PC-9 (cell line): ENCODE measurements around the gene GRB7. TPM values are rescaled to one million over a fixed set of nuclear protein-coding genes. Genes with fewer than 3 reads are reported as not detected.
A peak's percentile ranks its signal among the peaks of the same experiment; 100 is the strongest.

ENCODE experiments used
- Bru-seq: library from RNA; stranded (reverse); fragments of 400-500 nt; gene quantifications from one replicate; lab custom pipeline; 2021; lab: Mats Ljungman, UMichigan
- BruChase-seq, 2 experiments: library from RNA; stranded (reverse); fragments of 400-500 nt; gene quantifications; one replicate each; lab custom pipeline; 2021; lab: Mats Ljungman, UMichigan
- BruUV-seq: library from RNA; stranded (reverse); fragments of 400-500 nt; replicated peaks from 2 replicates; lab custom pipeline; 2021; lab: Mats Ljungman, UMichigan
- CTCF ChIA-PET: fragments of 300-600 bp; sonication (Branson Sonifier 250); formaldehyde crosslinking; loops from one replicate; lab custom pipeline; 2022; ENCODE audit warnings: antibody characterized with exemption; lab: Charles Lee
- POLR2A ChIA-PET: fragments of 300-600 bp; sonication (Branson Sonifier 250); formaldehyde crosslinking; loops from one replicate; lab custom pipeline; 2022; ENCODE audit warnings: antibody characterized with exemption; ENCODE audit not compliant: unreplicated experiment; lab: Charles Lee
- DNase-seq, 2 experiments: peaks; one replicate each; pipeline versions ENCODE4 v3.0.0 to v3.0.0-alpha.2; 2015 to 2022; ENCODE audit warnings: mixed read lengths in 1 of 2
- H2AFZ ChIP-seq: fragments of 200-600 bp; sonication (generic); 2 replicates; pipeline ENCODE4 v1.8.1; 2017; ENCODE audit warnings: antibody characterized with exemption
- H3F3A ChIP-seq: fragments of 200-600 bp; sonication (generic); 2 replicates; pipeline ENCODE4 v1.8.1; 2017; ENCODE audit warnings: antibody characterized with exemption, mild to moderate bottlenecking, low read depth; ENCODE audit not compliant: insufficient read depth
- H3K27ac ChIP-seq: fragments of 200-600 bp; sonication (generic); 2 replicates; pipeline ENCODE4 v1.6.1; 2016; ENCODE audit warnings: mixed run types
- H3K27me3 ChIP-seq: fragments of 200-600 bp; sonication (generic); 2 replicates; pipeline ENCODE4 v1.6.1; 2016; ENCODE audit warnings: low read depth, mixed run types; ENCODE audit not compliant: insufficient read depth
- H3K36me3 ChIP-seq: fragments of 200-600 bp; sonication (generic); 2 replicates; pipeline ENCODE4 v1.6.1; 2016; ENCODE audit warnings: low read depth, mixed run types
- H3K4me1 ChIP-seq: fragments of 200-600 bp; sonication (generic); replicated peaks from 2 replicates; pipeline ENCODE4 v1.6.1; 2016; ENCODE audit warnings: mixed run types; ENCODE audit not compliant: insufficient read depth
- H3K4me2 ChIP-seq: fragments of 200-600 bp; sonication (generic); 2 replicates; pipeline ENCODE4 v1.6.1; 2017; ENCODE audit warnings: mixed run types
- H3K4me3 ChIP-seq: fragments of 200-600 bp; sonication (generic); 2 replicates; pipeline ENCODE4 v1.6.1; 2016; ENCODE audit warnings: mixed run types
- H3K79me2 ChIP-seq: fragments of 200-600 bp; sonication (generic); 2 replicates; pipeline ENCODE4 v1.6.1; 2017; ENCODE audit warnings: low read depth, mixed run types
- H3K9me2 ChIP-seq: fragments of 200-600 bp; sonication (generic); 2 replicates; pipeline ENCODE4 v1.8.1; 2017; ENCODE audit warnings: mild to moderate bottlenecking; ENCODE audit not compliant: insufficient read depth
- H3K9me3 ChIP-seq: fragments of 200-600 bp; sonication (generic); 2 replicates; pipeline ENCODE4 v1.8.1; 2016; ENCODE audit warnings: low read depth; ENCODE audit not compliant: insufficient read depth
- H4K20me1 ChIP-seq: fragments of 200-600 bp; sonication (generic); 2 replicates; pipeline ENCODE4 v1.8.1; 2017; ENCODE audit not compliant: insufficient read depth
- EZH2 ChIP-seq: fragments of 200-600 bp; sonication (generic); IDR thresholded peaks from 2 replicates; pipeline ENCODE4 v1.8.0; 2017; ENCODE audit warnings: antibody characterized with exemption, low read depth
- intact Hi-C: fragments of 100-400 bp; cut with micrococcal nuclease; formaldehyde crosslinking; loops from one replicate; pipeline ENCODE4 v1.10.0; 2022; ENCODE audit not compliant: unreplicated experiment
- long read RNA-seq: library from polyadenylated mRNA; stranded (forward); transcript quantifications from one replicate; pipeline ENCODE4 v2.0.0, GENCODE V29; 2022
- total RNA-seq: library from RNA; stranded (reverse); gene quantifications from 2 replicates; pipeline ENCODE4 v1.2.3, GENCODE V29; 2021
- TF ChIP-seq, protein P1 (sequence below): fragments of 200-600 bp; sonication (generic); conservative IDR thresholded peaks from 2 replicates; pipeline ENCODE4 v1.6.1; 2017; ENCODE audit warnings: mixed run types, antibody characterized with exemption, mild to moderate bottlenecking, moderate library complexity

Gene GRB7
- 49.1 and 55.9 TPM in 2 replicates for total RNA-seq
- percentile 58 among the genes with signal in this experiment for Bru-seq, nascent RNA
- BruChase-seq, experiment 1, labeled RNA remaining after a 2-hour chase = percentile 66 among the genes with signal in this experiment
- percentile 66 among the genes with signal in this experiment for BruChase-seq, experiment 2, labeled RNA remaining after a 6-hour chase
- long read RNA-seq, transcript GRB7-204 (15 exons, 2,093 nt) = minor isoform, 11 of 49 reads
- long read RNA-seq, transcript GRB7-201 (15 exons, 2,243 nt) = major isoform, 12 of 49 reads
- long read RNA-seq, partial matches to known transcripts = 7 of 49 reads
- long read RNA-seq, other reads (novel, unspliced or antisense) = 16 of 49 reads

DNA sequence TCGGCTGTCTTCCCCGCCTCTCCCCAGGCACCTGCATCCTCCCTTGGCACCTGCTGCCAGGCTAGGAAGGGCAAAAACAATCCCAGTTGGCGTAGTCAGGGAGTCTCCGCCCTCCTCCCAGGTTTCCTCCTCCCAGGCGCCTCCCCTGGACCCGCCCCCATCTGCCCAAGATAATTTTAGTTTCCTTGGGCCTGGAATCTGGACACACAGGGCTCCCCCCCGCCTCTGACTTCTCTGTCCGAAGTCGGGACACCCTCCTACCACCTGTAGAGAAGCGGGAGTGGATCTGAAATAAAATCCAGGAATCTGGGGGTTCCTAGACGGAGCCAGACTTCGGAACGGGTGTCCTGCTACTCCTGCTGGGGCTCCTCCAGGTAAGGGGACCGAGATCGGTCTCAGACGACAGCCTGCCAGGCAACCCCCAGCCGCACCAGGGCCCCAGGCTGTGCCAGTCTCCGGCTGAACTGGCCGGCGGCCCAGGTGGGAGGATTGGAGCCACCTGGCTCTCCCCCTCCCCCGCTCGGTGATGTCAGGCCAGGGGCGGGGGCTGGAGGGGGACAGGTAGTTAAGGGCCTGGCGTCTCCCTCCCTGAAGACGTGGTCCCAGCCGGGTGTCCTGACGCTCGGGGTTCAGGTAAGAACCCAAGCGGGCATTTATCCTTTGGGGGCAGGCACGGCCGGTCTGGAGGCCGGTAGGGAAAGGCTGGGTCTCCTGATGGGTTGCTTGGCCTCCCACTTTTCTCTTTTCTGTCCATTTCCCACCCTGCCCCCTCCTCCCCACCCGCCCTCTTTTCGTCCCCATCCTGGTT is at the start of gene GRB7:
Gene GRB7, plus strand, starts transcription at position 179 of the 808 bp plus-strand sequence. CDS start 4,364 bp downstream, outside the sequence.
- intact Hi-C loops = loop anchor here (5.0 kb wide), 3 partner anchors 61 to 284 kb away; no protein-coding TSS in a partner anchor
- H2AFZ ChIP-seq = peak within 1 kb of the TSS; percentile 70; the same call in 1 of the 2 replicates
- CTCF ChIA-PET = interaction anchor here (0.6 kb wide), 1 partner anchor 13 kb away, joined by 5 read pairs; no protein-coding TSS in a partner anchor

DNA sequence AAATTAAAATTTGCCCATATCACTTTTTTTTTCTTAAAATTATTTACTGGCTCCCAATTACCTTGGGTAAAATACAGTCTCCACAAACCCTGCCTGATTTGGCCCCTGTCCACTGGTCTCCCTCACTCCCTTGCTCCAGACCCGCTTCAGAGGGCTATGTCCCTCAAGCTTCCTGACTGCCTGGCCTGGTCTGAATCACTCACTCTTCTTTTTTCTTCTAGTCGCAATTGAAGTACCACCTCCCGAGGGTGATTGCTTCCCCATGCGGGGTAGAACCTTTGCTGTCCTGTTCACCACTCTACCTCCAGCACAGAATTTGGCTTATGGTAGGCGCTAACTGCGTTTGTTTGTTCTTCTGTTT is 49.3 kb upstream of the GRB7 start:
- Histone ChIP-seq H3K4me1 (peaks cover 26% of the 10 kb centered on the region), H3K4me2 (peak overlapping the region; percentile 95), H3K27ac (peak overlapping the region; percentile 84), H3F3A (peaks cover 30% of the 10 kb centered on the region), H3K9me3 (no peaks in the 10 kb centered on the region), H3K4me3 (peak overlapping the region; percentile 68), H3K27me3 (no peaks in the 10 kb centered on the region), H3K36me3 (no peaks in the 10 kb centered on the region), H4K20me1 (no peaks in the 10 kb centered on the region), H3K9me2 (no peaks in the 10 kb centered on the region), H3K79me2 (no peaks in the 10 kb centered on the region), H2AFZ (peak overlapping the region; percentile 92)
- CTCF ChIA-PET = interaction anchor here (0.6 to 0.9 kb wide), 3 partner anchors 16 to 366 kb away, joined by 3 to 15 read pairs (median 5); partner anchors contain the start of gene MED24
- no peak for TF ChIP-seq EZH2
- TF ChIP-seq, protein P1, sequence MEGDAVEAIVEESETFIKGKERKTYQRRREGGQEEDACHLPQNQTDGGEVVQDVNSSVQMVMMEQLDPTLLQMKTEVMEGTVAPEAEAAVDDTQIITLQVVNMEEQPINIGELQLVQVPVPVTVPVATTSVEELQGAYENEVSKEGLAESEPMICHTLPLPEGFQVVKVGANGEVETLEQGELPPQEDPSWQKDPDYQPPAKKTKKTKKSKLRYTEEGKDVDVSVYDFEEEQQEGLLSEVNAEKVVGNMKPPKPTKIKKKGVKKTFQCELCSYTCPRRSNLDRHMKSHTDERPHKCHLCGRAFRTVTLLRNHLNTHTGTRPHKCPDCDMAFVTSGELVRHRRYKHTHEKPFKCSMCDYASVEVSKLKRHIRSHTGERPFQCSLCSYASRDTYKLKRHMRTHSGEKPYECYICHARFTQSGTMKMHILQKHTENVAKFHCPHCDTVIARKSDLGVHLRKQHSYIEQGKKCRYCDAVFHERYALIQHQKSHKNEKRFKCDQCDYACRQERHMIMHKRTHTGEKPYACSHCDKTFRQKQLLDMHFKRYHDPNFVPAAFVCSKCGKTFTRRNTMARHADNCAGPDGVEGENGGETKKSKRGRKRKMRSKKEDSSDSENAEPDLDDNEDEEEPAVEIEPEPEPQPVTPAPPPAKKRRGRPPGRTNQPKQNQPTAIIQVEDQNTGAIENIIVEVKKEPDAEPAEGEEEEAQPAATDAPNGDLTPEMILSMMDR = no peak
- POLR2A ChIA-PET = interaction anchor here (0.7 kb wide), 2 partner anchors 11 to 52 kb away, joined by 3 to 7 read pairs; no protein-coding TSS in a partner anchor
- no TSS peak for BruUV-seq
- intact Hi-C loops = no loop called here
- no peak for DNase-seq

More for the DNA sequence above, at the start of gene GRB7:
- POLR2A ChIA-PET = no interaction called here
- no peaks in the 10 kb centered on the region for H3K9me3 ChIP-seq
- peak within 1 kb of the TSS; percentile 93 for H3K27ac ChIP-seq
- DNase-seq = peak; percentile 74 to 84
- no peaks in the 10 kb centered on the region for H4K20me1 ChIP-seq
- peak within 1 kb of the TSS; percentile 83 for H3K4me3 ChIP-seq
- H3K36me3 ChIP-seq = peaks cover 5% of the 10 kb centered on the region; the same call in 1 of the 2 replicates
- TF ChIP-seq EZH2 = no peak
- TF ChIP-seq, protein P1 = no peak
- H3K4me2 ChIP-seq = peak within 1 kb of the TSS; percentile 97
- H3K9me2 ChIP-seq = no peaks in the 10 kb centered on the region
- peaks cover 40% of the 10 kb centered on the region for H3F3A ChIP-seq
- peaks cover 41% of the 10 kb centered on the region for H3K4me1 ChIP-seq
- no peaks in the 10 kb centered on the region for H3K27me3 ChIP-seq
- BruUV-seq = no TSS peak
- H3K79me2 ChIP-seq = peaks cover 26% of the 10 kb centered on the region

DNA sequence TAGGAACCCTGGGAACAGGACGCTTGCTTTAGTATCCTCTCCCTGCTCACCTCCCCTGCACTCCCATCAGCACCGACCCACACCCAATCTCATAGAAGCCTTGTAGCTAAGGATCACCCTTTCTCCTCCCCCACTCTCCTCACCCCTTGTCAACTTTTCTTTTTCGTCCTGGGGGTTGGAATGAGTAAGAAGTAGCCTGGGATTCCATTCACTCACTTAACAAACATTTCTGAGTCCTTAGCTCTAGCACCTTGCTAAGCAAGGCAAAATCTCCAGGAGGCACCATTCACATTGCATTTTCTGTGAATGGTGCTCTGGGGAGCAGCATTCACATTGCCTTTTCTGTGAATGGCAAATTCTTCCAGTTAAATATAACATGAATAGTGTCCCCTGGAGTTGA is 48.8 kb upstream of the GRB7 start:
- H3K27ac ChIP-seq = peak overlapping the region; percentile 84
- H3F3A ChIP-seq = peaks cover 30% of the 10 kb centered on the region

More for the DNA sequence above, 48.8 kb upstream of the GRB7 start:
- Histone ChIP-seq H3K27me3 (no peaks in the 10 kb centered on the region), H3K79me2 (no peaks in the 10 kb centered on the region), H3K4me3 (peak overlapping the region; percentile 68), H3K9me3 (no peaks in the 10 kb centered on the region), H3K9me2 (no peaks in the 10 kb centered on the region), H2AFZ (peak overlapping the region; percentile 92), H3K36me3 (no peaks in the 10 kb centered on the region), H3K4me1 (peaks cover 26% of the 10 kb centered on the region), H3K4me2 (peak overlapping the region; percentile 95), H4K20me1 (no peaks in the 10 kb centered on the region)
- DNase-seq = no peak
- TF ChIP-seq, protein P1 = no peak
- no peak for TF ChIP-seq EZH2
- POLR2A ChIA-PET = interaction anchor here (0.5 kb wide), 1 partner anchor 11 kb away, joined by 3 read pairs; no protein-coding TSS in a partner anchor
- CTCF ChIA-PET = interaction anchor here (0.9 kb wide), 1 partner anchor 16 kb away, joined by 3 read pairs; no protein-coding TSS in a partner anchor
- intact Hi-C loops = no loop called here
- BruUV-seq = no TSS peak
